Testis (tissue), 3 donors: ENCODE data around the gene ZBTB7A. TPM values are rescaled to one million over a fixed set of nuclear protein-coding genes. Genes with fewer than 3 reads are reported as not detected.

Experiments
- DNase-seq: peaks from one replicate; pipeline ENCODE4 v3.0.0-alpha.2; 2019
- H3K27ac ChIP-seq, 2 donors: fragments of 200-600 bp; sonication (generic); one replicate each; pipeline ENCODE4 v1.5.1; 2019
- H3K27me3 ChIP-seq: fragments of 200-600 bp; sonication (generic); one replicate; pipeline ENCODE4 v1.5.1; 2019
- H3K36me3 ChIP-seq: fragments of 200-600 bp; sonication (generic); one replicate; pipeline ENCODE4 v1.5.1; 2017; ENCODE audit warnings: low read depth; ENCODE audit errors: missing control alignments
- H3K4me1 ChIP-seq: fragments of 200-600 bp; sonication (generic); one replicate; pipeline ENCODE4 v1.5.1; 2019
- H3K4me3 ChIP-seq, 2 donors: fragments of 200-600 bp; sonication (generic); one replicate each; pipeline ENCODE4 v1.5.1; 2017 to 2019
- H3K9me3 ChIP-seq: fragments of 200-600 bp; sonication (generic); one replicate; pipeline ENCODE4 v1.5.1; 2017
- POLR2A ChIP-seq: fragments of 450-650 bp; IDR thresholded peaks from one replicate; pipeline ENCODE4 v1.6.1; 2017; ENCODE audit warnings: antibody characterized with exemption, mild to moderate bottlenecking, moderate library complexity
- WGBS, 2 donors: methylation state at CpG; one replicate each; pipeline ENCODE4 v1.1.5; 2018; 5-methylcytosine and 5-hydroxymethylcytosine counted together
- intact Hi-C: fragments of 100-400 bp; cut with DNase I; formaldehyde crosslinking; loops from one replicate; pipeline ENCODE4 v1.15.1; 2023; ENCODE audit warnings: low total_unique reads
- polyA plus RNA-seq: library from polyadenylated mRNA; stranded (reverse); fragments of 350-450 nt; fragmentation: Illumina TruSeq; extraction: RNeasy Lipid Tissue Mini Kit (QIAGEN cat#74804); gene quantifications from one replicate; pipeline ENCODE4 v1.2.3, GENCODE V29; 2014; ENCODE audit warnings: low read depth, low replicate concordance; ENCODE audit not compliant: insufficient read depth
- total RNA-seq, 2 donors: library from RNA; depleted of rRNA; stranded (reverse); fragments of >200 nt; gene quantifications; one replicate each; pipeline ENCODE4 v1.2.3, GENCODE V29; 2016
- TF ChIP-seq, protein P1 (sequence below), 3 experiments: fragments of 450-650 bp in 2 of 3; fragments of 200-600 bp in 1 of 3; sonication (generic) in 1 of 3; IDR thresholded peaks; one replicate each; pipeline ENCODE4 v1.5.1; 2016 to 2019; ENCODE audit warnings: antibody characterized with exemption in 3 of 3, mild to moderate bottlenecking in 2 of 3, moderate library complexity in 1 of 3

ZBTB7A gene
- total and polyA plus RNA-seq, 3 donors from 2014 or later: 7.5 to 49.4 (median 42.2) TPM

DNA sequence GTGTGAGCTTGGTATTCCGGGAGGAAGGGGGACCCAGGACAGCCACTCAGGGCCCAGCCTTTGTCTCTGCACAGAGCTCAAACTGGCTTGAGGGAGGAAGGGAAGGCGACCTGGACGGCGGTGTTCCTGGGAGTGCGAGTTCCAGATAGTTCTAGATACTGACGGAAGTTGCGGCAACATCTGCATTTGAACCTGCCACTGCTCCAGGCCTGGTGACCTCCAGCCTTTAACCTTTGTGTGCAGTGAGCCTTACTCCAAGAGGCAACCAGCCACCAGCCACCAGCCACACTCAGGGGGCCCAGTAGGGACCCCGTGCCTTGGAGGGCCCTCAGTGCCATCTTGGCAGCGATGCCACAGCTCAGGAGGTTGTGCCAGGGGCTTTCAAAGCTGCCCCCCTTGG, 15.5 kb upstream of the ZBTB7A start:
- TF ChIP-seq, protein P1, sequence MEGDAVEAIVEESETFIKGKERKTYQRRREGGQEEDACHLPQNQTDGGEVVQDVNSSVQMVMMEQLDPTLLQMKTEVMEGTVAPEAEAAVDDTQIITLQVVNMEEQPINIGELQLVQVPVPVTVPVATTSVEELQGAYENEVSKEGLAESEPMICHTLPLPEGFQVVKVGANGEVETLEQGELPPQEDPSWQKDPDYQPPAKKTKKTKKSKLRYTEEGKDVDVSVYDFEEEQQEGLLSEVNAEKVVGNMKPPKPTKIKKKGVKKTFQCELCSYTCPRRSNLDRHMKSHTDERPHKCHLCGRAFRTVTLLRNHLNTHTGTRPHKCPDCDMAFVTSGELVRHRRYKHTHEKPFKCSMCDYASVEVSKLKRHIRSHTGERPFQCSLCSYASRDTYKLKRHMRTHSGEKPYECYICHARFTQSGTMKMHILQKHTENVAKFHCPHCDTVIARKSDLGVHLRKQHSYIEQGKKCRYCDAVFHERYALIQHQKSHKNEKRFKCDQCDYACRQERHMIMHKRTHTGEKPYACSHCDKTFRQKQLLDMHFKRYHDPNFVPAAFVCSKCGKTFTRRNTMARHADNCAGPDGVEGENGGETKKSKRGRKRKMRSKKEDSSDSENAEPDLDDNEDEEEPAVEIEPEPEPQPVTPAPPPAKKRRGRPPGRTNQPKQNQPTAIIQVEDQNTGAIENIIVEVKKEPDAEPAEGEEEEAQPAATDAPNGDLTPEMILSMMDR (IDR thresholded peaks at IDR 0.05): no peak
- no peak for TF ChIP-seq POLR2A
- H3K27me3 ChIP-seq: no peaks in the 10 kb centered on the region
- no peaks in the 10 kb centered on the region for H3K9me3 ChIP-seq
- H3K27ac ChIP-seq: no peak overlapping the region
- H3K4me3 ChIP-seq: no peak overlapping the region
- peaks cover 4% of the 10 kb centered on the region for H3K4me1 ChIP-seq
- no peaks in the 10 kb centered on the region for H3K36me3 ChIP-seq
- intact Hi-C loops: no loop called here
- DNase-seq: no peak
- WGBS, 2 donors: 95 to 96% methylated on average over 3 to 9 of the region's 9 CpGs

DNA sequence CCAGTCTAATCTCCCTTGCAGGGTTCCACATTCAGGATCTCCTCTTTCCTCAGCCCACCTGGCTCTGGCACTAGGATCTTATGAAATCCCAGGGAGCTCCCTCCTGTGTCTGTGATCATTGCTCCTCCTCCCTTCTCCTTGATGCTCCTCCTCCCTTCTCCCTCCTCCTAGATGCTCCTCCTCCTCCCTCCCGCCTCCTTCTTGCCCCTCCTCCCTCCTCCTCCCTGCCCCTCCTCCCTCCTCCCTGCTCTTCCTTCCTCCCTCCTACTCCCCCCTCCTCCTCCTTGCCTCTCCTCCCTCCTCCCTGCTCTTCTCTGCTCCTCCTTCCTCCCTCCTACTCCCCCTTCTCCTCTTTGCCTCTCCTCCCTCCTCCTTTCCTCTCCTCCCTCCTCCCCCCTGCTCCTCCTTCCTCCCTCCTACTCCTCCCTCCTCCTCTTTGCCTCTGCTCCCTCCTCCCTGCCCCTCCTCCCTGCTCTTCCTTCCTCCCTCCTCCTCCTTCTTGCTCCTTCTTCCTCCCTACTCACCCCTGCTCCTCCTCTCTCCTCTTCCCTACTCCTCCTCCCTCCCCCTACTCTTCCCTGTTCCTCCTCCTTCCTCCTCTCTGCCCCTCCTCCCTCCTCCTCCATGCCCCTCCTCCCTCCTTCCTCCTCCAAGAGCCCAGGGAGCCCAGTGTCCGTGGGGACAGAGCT, 14.9 kb upstream of the ZBTB7A start:
- 44 to 47% methylated on average over 2 of the region's 2 CpGs for WGBS, 2 donors
- intact Hi-C loops: no loop called here
- TF ChIP-seq POLR2A: no peak
- TF ChIP-seq, protein P1 (IDR thresholded peaks at IDR 0.05): no peak
- no peaks in the 10 kb centered on the region for H3K36me3 ChIP-seq
- H3K27me3 ChIP-seq: no peaks in the 10 kb centered on the region
- H3K4me3 ChIP-seq: no peak overlapping the region
- H3K4me1 ChIP-seq: peaks cover 4% of the 10 kb centered on the region
- H3K27ac ChIP-seq: no peak overlapping the region
- DNase-seq: no peak
- H3K9me3 ChIP-seq: no peaks in the 10 kb centered on the region

DNA sequence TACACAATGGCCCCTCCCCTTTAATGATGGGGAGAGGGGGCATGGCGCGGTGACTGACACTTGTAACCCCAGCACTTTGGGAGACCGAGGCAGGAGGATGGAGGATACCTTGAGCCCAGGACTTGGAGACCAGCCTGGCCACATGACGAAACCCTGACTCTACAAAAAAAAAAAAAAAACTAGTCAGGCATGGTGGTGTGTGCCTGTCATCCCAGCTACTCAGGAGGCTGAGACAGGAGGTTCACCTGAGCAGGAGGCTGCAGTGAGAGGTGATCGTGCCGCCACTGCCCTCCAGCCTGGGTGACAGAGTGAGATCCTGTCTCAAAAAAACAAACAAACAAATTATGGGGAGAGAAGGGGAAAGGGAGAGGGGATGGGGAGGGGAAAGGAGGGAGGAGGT, 13.8 kb upstream of the ZBTB7A start:
- Histone ChIP-seq H3K27me3 (no peaks in the 10 kb centered on the region), H3K27ac (no peak overlapping the region), H3K4me1 (peaks cover 4% of the 10 kb centered on the region), H3K9me3 (no peaks in the 10 kb centered on the region), H3K4me3 (no peak overlapping the region), H3K36me3 (no peaks in the 10 kb centered on the region)
- 79 to 88% methylated on average over 6 of the region's 6 CpGs for WGBS, 2 donors
- TF ChIP-seq, protein P1 (IDR thresholded peaks at IDR 0.05): no peak
- DNase-seq: no peak
- intact Hi-C loops: no loop called here

DNA sequence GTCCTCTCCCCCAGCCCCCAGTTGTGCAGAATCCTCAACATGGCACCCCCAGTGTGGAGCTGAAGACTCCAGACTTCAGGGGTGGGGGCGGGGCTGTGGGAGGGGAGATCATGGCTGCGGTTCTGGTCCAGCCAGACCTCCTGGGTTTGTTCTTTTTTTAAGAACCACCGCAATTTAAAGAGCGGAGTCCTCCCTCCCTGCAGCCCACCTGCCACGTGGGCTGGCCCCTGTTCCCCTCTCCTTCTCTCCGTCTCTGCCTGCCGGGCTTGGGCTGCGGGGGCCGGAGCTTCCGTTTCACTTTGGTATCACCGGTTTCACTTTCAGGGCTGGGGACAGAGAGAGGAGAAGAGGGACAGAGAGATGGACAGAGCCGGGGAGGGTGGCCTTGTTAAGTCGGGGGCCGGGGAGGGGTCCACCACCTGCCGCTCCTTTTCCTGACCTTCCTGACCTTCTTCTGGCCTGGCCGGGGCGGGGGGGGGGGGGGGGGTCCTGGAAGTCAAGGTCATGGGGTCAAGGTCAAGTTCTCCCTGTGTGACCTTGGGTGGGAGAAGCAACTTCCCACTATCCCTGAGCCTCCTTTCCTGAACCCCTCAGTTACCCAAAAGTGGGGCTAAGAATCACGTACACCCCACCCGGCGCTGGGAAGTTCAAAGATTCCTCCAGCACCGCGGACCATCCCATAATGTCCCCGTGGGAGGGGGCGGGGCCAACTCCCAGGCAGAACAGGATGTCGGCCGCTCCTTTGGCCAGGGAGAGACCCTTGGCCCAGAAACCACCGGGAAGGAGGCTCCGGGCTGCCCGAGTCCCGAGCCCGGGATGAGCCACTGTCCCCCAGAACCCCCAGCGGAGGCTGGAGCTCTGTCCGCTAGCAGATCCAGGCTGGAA, 11.3 kb upstream of the ZBTB7A start:
- intact Hi-C loops: no loop called here
- TF ChIP-seq POLR2A: no peak
- TF ChIP-seq, protein P1 (IDR thresholded peaks at IDR 0.05): no peak
- DNase-seq: peak; percentile 76
- Histone ChIP-seq H3K9me3 (no peaks in the 10 kb centered on the region), H3K4me1 (peaks cover 4% of the 10 kb centered on the region), H3K36me3 (no peaks in the 10 kb centered on the region), H3K4me3 (peak overlapping the region; percentile 55 to 65), H3K27ac (peak overlapping the region; percentile 60 to 80), H3K27me3 (no peaks in the 10 kb centered on the region)
- WGBS, 2 donors: 17 to 32% methylated on average over 14 to 33 of the region's 33 CpGs
